Liver (tissue), 9 donors: ENCODE results near the gene SLC16A10. TPM values are rescaled to one million over a fixed set of nuclear protein-coding genes. Genes with fewer than 3 reads are reported as not detected.

Experiments
- DNase-seq: peaks from one replicate; pipeline ENCODE4 v3.0.0-alpha.2; 2017; ENCODE audit warnings: low spot score
- H3K27ac ChIP-seq, 2 donors: one replicate each; pipeline ENCODE4 v1.7.0; 2013; ENCODE audit warnings: inconsistent platforms in 2 of 2, low read length in 2 of 2, control low read depth in 1 of 2, low read depth in 1 of 2, mild to moderate bottlenecking in 1 of 2
- H3K27me3 ChIP-seq, 4 donors: one replicate each; pipeline versions ENCODE4 v1.6.1 to v1.7.0; 2013; ENCODE audit warnings: low read length in 3 of 4, inconsistent platforms in 1 of 4, mild to moderate bottlenecking in 1 of 4, moderate library complexity in 1 of 4; ENCODE audit not compliant: control insufficient read depth in 4 of 4, insufficient read depth in 4 of 4
- H3K36me3 ChIP-seq, 4 donors: one replicate each; pipeline versions ENCODE4 v1.6.1 to v1.7.0; 2013; ENCODE audit warnings: low read length in 3 of 4, mild to moderate bottlenecking in 3 of 4, low read depth in 1 of 4, moderate library complexity in 1 of 4; ENCODE audit not compliant: control insufficient read depth in 4 of 4, insufficient read depth in 3 of 4
- H3K4me1 ChIP-seq, 4 donors: one replicate each; pipeline versions ENCODE4 v1.6.1 to v1.7.0; 2013; ENCODE audit warnings: low read length in 3 of 4, mild to moderate bottlenecking in 3 of 4, moderate library complexity in 1 of 4; ENCODE audit not compliant: control insufficient read depth in 4 of 4, insufficient read depth in 4 of 4
- H3K4me3 ChIP-seq, 3 donors: one replicate each; pipeline versions ENCODE4 v1.6.1 to v1.7.0; 2013; ENCODE audit warnings: low read length in 3 of 3, control low read depth in 1 of 3, low read depth in 1 of 3, mild to moderate bottlenecking in 1 of 3
- H3K9ac ChIP-seq, 2 donors: one replicate each; pipeline ENCODE4 v1.7.0; 2013; ENCODE audit warnings: low read length in 2 of 2, mild to moderate bottlenecking in 2 of 2, moderate library complexity in 2 of 2, control low read depth in 1 of 2, low read depth in 1 of 2
- H3K9me3 ChIP-seq, 4 donors: one replicate each; pipeline versions ENCODE4 v1.6.1 to v1.7.0; 2013; ENCODE audit warnings: low read length in 3 of 4; ENCODE audit not compliant: control insufficient read depth in 4 of 4
- CTCF ChIP-seq: fragments of 150-350 bp; IDR thresholded peaks from 2 replicates; pipeline ENCODE4 v1.5.1; 2017; ENCODE audit warnings: improper control_type of control experiment, low read depth, low read length; ENCODE audit not compliant: missing input control
- EGR1 ChIP-seq, 2 donors: IDR thresholded peaks; 2 replicates each; pipeline ENCODE4 v1.6.1; 2016 to 2018; ENCODE audit warnings: antibody characterized with exemption in 2 of 2, low read depth in 2 of 2
- FOXA1 ChIP-seq: IDR thresholded peaks from 2 replicates; pipeline ENCODE4 v1.6.1; 2016; ENCODE audit warnings: antibody characterized with exemption
- FOXA2 ChIP-seq: IDR thresholded peaks from 2 replicates; pipeline ENCODE4 v1.6.1; 2016; ENCODE audit warnings: antibody characterized with exemption
- HNF4A ChIP-seq, 2 donors: conservative IDR thresholded peaks; 2 replicates each; pipeline ENCODE4 v1.6.1; 2016; ENCODE audit warnings: antibody characterized with exemption in 2 of 2, mild to moderate bottlenecking in 2 of 2
- HNF4G ChIP-seq: IDR thresholded peaks from 2 replicates; pipeline ENCODE4 v1.6.1; 2016; ENCODE audit warnings: antibody characterized with exemption
- JUND ChIP-seq, 2 donors: IDR thresholded peaks; 2 replicates each; pipeline ENCODE4 v1.6.1; 2016; ENCODE audit warnings: antibody characterized with exemption in 2 of 2
- MAX ChIP-seq: IDR thresholded peaks from 2 replicates; pipeline ENCODE4 v1.6.1; 2016; ENCODE audit warnings: antibody characterized with exemption
- NR2F2 ChIP-seq: IDR thresholded peaks from 2 replicates; pipeline ENCODE4 v1.6.1; 2016; ENCODE audit warnings: antibody characterized with exemption
- RAD21 ChIP-seq, 2 donors: IDR thresholded peaks; 2 replicates each; pipeline ENCODE4 v1.6.1; 2016; ENCODE audit warnings: antibody characterized with exemption in 2 of 2, mild to moderate bottlenecking in 2 of 2
- REST ChIP-seq: IDR thresholded peaks from 2 replicates; pipeline ENCODE4 v1.6.1; 2016; ENCODE audit warnings: antibody characterized with exemption, mild to moderate bottlenecking
- RXRA ChIP-seq, 2 donors: IDR thresholded peaks; 2 replicates each; pipeline ENCODE4 v1.6.1; 2017 to 2018; ENCODE audit warnings: antibody characterized with exemption in 2 of 2, mild to moderate bottlenecking in 1 of 2
- TAF1 ChIP-seq: conservative IDR thresholded peaks from 2 replicates; pipeline ENCODE4 v1.6.1; 2016; ENCODE audit warnings: antibody characterized with exemption, mild to moderate bottlenecking
- YY1 ChIP-seq: IDR thresholded peaks from 2 replicates; pipeline ENCODE4 v1.6.1; 2016; ENCODE audit warnings: antibody characterized with exemption, mild to moderate bottlenecking
- ZBTB33 ChIP-seq: IDR thresholded peaks from 2 replicates; pipeline ENCODE4 v1.6.1; 2016; ENCODE audit warnings: antibody characterized with exemption
- WGBS: extraction: QIAGEN DNeasy Blood & Tissue Kit; methylation state at CpG from one replicate; pipeline ENCODE4 v1.1.7; 2013; 5-methylcytosine and 5-hydroxymethylcytosine counted together
- polyA plus RNA-seq, 2 donors: library from polyadenylated mRNA; stranded (reverse) in 1 of 2; unstranded in 1 of 2; fragments of 200-250 nt in 1 of 2; fragments of >200 nt in 1 of 2; fragmentation: Nextera tagmentation in 1 of 2; extraction: Ambion mirVana in 1 of 2; gene quantifications; one replicate each; pipeline versions ENCODE4 v1.2.1 to v1.2.3, GENCODE V29; 2013 to 2015
- total RNA-seq, 2 donors: library from RNA; depleted of rRNA; stranded (reverse); fragments of >200 nt; gene quantifications; one replicate each; pipeline ENCODE4 v1.2.3, GENCODE V29; 2014
- donor health status: healthy.
- donor health status: healthy.
- donor health status: healthy.
- donor health status: healthy.
- donor health status: healthy.

The SLC16A10 gene
- total and polyA plus RNA-seq, 4 donors, result 1.8 to 16.7 (median 8.4) TPM

- no peaks in the 10 kb centered on the region for H3K4me1 ChIP-seq
- H3K9me3 ChIP-seq, result no peaks in the 10 kb centered on the region
- H3K9ac ChIP-seq, result no peak overlapping the region
- WGBS, result 55% methylated on average over 5 of the region's 5 CpGs
- no peak for TF ChIP-seq HNF4G
- no peak for TF ChIP-seq MAX
- no peak for TF ChIP-seq RAD21 (IDR thresholded peaks at IDR 0.05)
- no peak for TF ChIP-seq FOXA2
- H3K4me3 ChIP-seq, result no peak overlapping the region
- no peaks in the 10 kb centered on the region for H3K36me3 ChIP-seq
- no peak for DNase-seq
- no peaks in the 10 kb centered on the region for H3K27me3 ChIP-seq
- H3K27ac ChIP-seq, result no peak overlapping the region
Observed at GRCh38 chr6:111080698-111081097, 6.6 kb upstream of the SLC16A10 start.

- Histone ChIP-seq H3K9ac (peak overlapping the region in 1 of 2 donors; percentile 45), H3K36me3 (no peaks in the 10 kb centered on the region), H3K4me3 (peak overlapping the region; percentile 80 to 91 (median 88)), H3K27me3 (no peaks in the 10 kb centered on the region), H3K9me3 (no peaks in the 10 kb centered on the region), H3K27ac (no peak overlapping the region), H3K4me1 (peaks cover 0 to 20% (median 11%) of the 10 kb centered on the region in 4 donors)
- TF ChIP-seq FOXA1, result no peak
- 21% methylated on average over 5 of the region's 5 CpGs for WGBS
- DNase-seq, result no peak
Observed at GRCh38 chr6:111086685-111087084, 618 bp upstream of the SLC16A10 start.

- TF ChIP-seq RAD21 (IDR thresholded peaks at IDR 0.05) (no peak), RXRA (IDR thresholded peaks at IDR 0.05) (peak; percentile 13 to 40), HNF4A (conservative IDR thresholded peaks at IDR 0.05) (no peak)
- H3K9me3 ChIP-seq, result no peaks in the 10 kb centered on the region
- DNase-seq, result peak; percentile 61
- H3K36me3 ChIP-seq, result no peaks in the 10 kb centered on the region
- H3K4me3 ChIP-seq, result peak overlapping the region; percentile 80 to 91 (median 88)
- H3K4me1 ChIP-seq, result peaks cover 0 to 20% (median 11%) of the 10 kb centered on the region in 4 donors
- peak overlapping the region; percentile 34 to 38 for H3K9ac ChIP-seq
- WGBS, result under 1% methylated on average over 54 of the region's 54 CpGs
- no peaks in the 10 kb centered on the region for H3K27me3 ChIP-seq
- peak overlapping the region in 1 of 2 donors; percentile 35 for H3K27ac ChIP-seq
Observed at GRCh38 chr6:111087871-111088667, 766 bp downstream of the SLC16A10 start.

- Histone ChIP-seq H3K9ac (peak overlapping the region; percentile 34 to 38), H3K27ac (no peak overlapping the region)
- 27% methylated on average over 5 of the region's 5 CpGs for WGBS
- TF ChIP-seq EGR1 (IDR thresholded peaks at IDR 0.05; ENCODE audit: low read depth in 2 of 2), result no peak
- no peak for TF ChIP-seq NR2F2
- no peak for TF ChIP-seq REST
- TF ChIP-seq RAD21 (IDR thresholded peaks at IDR 0.05), result no peak
- TF ChIP-seq TAF1, result no peak
- no peak for TF ChIP-seq MAX
- no peak for TF ChIP-seq JUND (IDR thresholded peaks at IDR 0.05)
- TF ChIP-seq FOXA2, result no peak
- no peak for TF ChIP-seq CTCF
- TF ChIP-seq HNF4A (conservative IDR thresholded peaks at IDR 0.05), result no peak
- TF ChIP-seq ZBTB33, result no peak
- no peak for TF ChIP-seq YY1
Observed at GRCh38 chr6:111088668-111089003, 1.3 kb downstream of the SLC16A10 start.

More at GRCh38 chr6:111088668-111089003, 1.3 kb downstream of the SLC16A10 start:
- peak overlapping the region; percentile 80 to 91 (median 88) for H3K4me3 ChIP-seq
- H3K27me3 ChIP-seq, result no peaks in the 10 kb centered on the region
- DNase-seq, result no peak
- H3K36me3 ChIP-seq, result no peaks in the 10 kb centered on the region
- no peaks in the 10 kb centered on the region for H3K9me3 ChIP-seq
- H3K4me1 ChIP-seq, result peaks cover 0 to 20% (median 11%) of the 10 kb centered on the region in 4 donors
